NB4 (cell line): ENCODE data around the gene PLIN3.
"Not testable (repeated sequence)": the region's sequence is repeated elsewhere in the genome, so short reads cannot be mapped to it uniquely, and the experiment has no call there.

ENCODE experiments used
- DNase-seq: peaks from one replicate; pipeline ENCODE4 v3.0.0; 2010; ENCODE audit warnings: low read depth
- H3K4me3 ChIP-seq: one replicate; pipeline ENCODE4 v1.5.1; 2011; ENCODE audit warnings: mild to moderate bottlenecking, low read depth, low read length, moderate library complexity
- MYC ChIP-seq: IDR thresholded peaks from 2 replicates; pipeline ENCODE4 v1.6.1; 2011; ENCODE audit warnings: low read depth, low read length
- POLR2A ChIP-seq: IDR thresholded peaks from 2 replicates; pipeline ENCODE4 v1.6.1; 2011; ENCODE audit warnings: mild to moderate bottlenecking; ENCODE audit not compliant: insufficient read length; ENCODE audit errors: extremely low read depth
- TF ChIP-seq, protein P1 (sequence below): IDR thresholded peaks from one replicate; pipeline ENCODE4 v1.5.1; 2012; ENCODE audit warnings: low read depth, low read length
- TF ChIP-seq, protein P2 (sequence below): IDR thresholded peaks from 2 replicates; pipeline ENCODE4 v1.6.1; 2011; ENCODE audit warnings: low read depth, low read length

PLIN3 gene

DNA sequence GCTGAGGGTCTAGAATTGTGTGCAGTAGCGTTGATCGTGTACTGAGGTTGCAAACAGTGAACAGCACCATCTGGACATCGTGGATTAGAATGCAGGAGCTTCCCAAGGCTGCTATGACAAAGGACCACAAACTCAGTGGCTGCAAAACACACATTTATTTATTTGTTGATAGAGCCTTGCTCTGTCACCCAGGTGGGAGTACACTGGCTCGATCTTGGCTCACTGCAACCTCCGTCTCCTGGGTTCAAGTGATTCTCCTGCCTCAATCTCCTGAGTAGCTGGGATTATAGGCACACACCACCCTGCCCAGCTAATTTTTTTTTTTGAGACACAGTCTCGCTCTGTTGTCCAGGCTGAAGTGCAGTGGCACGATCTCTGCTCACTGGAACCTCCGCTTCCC is 39.5 kb upstream of the PLIN3 start:
- DNase-seq = no peak
- no peak overlapping the region for H3K4me3 ChIP-seq
- TF ChIP-seq, protein P1, sequence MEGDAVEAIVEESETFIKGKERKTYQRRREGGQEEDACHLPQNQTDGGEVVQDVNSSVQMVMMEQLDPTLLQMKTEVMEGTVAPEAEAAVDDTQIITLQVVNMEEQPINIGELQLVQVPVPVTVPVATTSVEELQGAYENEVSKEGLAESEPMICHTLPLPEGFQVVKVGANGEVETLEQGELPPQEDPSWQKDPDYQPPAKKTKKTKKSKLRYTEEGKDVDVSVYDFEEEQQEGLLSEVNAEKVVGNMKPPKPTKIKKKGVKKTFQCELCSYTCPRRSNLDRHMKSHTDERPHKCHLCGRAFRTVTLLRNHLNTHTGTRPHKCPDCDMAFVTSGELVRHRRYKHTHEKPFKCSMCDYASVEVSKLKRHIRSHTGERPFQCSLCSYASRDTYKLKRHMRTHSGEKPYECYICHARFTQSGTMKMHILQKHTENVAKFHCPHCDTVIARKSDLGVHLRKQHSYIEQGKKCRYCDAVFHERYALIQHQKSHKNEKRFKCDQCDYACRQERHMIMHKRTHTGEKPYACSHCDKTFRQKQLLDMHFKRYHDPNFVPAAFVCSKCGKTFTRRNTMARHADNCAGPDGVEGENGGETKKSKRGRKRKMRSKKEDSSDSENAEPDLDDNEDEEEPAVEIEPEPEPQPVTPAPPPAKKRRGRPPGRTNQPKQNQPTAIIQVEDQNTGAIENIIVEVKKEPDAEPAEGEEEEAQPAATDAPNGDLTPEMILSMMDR = no peak
- TF ChIP-seq POLR2A (no peak), MYC (no peak)
- TF ChIP-seq, protein P2, sequence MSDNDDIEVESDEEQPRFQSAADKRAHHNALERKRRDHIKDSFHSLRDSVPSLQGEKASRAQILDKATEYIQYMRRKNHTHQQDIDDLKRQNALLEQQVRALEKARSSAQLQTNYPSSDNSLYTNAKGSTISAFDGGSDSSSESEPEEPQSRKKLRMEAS = no peak

GRCh38 chr19:4904481-4904880 is 37.0 kb upstream of the PLIN3 start:
- DNase-seq = no peak
- TF ChIP-seq, protein P2 = no peak
- TF ChIP-seq POLR2A (no peak), MYC (no peak)
- TF ChIP-seq, protein P1 = no peak
- no peak overlapping the region for H3K4me3 ChIP-seq

DNA sequence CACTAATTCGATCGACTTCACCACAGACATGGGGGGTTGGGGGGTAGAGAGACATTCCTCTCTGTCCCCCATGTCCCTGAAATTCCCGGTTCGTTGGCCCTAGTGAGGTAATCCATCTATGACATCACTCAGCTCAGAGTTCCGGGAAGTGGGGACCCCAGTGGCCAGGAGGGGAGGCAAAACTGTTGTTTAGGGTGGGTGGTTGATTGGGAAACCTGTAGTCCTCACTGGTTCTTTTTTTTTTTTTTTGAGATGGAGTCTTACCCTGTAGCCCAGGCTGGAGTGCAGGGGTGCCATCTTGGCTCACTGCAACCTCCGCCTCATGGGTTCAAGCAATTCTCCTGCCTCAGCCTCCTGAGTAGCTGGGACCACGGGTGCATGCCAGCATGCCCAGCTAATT is 35.3 kb upstream of the PLIN3 start, which contains the start of gene ARRDC5:
Gene ARRDC5, minus strand, starts transcription at position 101 of the 400 bp plus-strand sequence. Its CDS starts 71 bp downstream, at position 30.
- DNase-seq = no peak
- no peak within 1 kb of the TSS for H3K4me3 ChIP-seq
- no peak for TF ChIP-seq POLR2A
- TF ChIP-seq, protein P1 = no peak
- TF ChIP-seq, protein P2 = no peak
- TF ChIP-seq MYC = no peak

GRCh38 chr19:4900879-4901278 is 33.4 kb upstream of the PLIN3 start:
- peak; percentile 77 for DNase-seq
- H3K4me3 ChIP-seq = not testable (repeated sequence)

DNA sequence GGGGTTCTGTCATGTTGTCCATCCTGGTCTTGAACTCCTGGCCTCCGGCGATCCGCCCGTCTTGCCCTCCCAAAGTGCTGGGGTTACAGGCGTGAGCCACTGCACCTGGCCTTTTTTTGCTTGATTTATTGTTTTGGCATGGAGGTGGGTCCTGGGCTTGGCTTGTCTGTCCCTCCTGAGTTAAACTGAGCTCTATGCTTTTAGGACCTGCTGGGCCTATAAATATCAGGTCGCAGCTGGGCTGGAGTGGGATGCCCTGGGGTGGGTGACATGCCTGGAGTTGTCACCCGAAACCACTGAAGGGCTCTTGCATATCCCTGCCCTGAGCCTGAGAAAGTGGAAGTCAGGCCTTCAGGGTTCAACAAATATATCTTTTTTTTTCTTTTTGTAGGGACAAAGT is 29.7 kb upstream of the PLIN3 start:
- no peak overlapping the region for H3K4me3 ChIP-seq
- peak; percentile 34 for DNase-seq
- no peak for TF ChIP-seq POLR2A
- TF ChIP-seq, protein P2 = no peak
- TF ChIP-seq MYC = no peak
- TF ChIP-seq, protein P1 = no peak

GRCh38 chr19:4896372-4896771 is 28.9 kb upstream of the PLIN3 start:
- TF ChIP-seq, protein P1 = no peak
- peak; percentile 57 for DNase-seq

GRCh38 chr19:4892962-4893361 is 25.5 kb upstream of the PLIN3 start:
- not testable (repeated sequence) for DNase-seq, H3K4me3 ChIP-seq

More at GRCh38 chr19:4896372-4896771, 28.9 kb upstream of the PLIN3 start:
- H3K4me3 ChIP-seq = no peak overlapping the region
